ENCODE measurements around the gene NAA15. TPM values are rescaled to one million over a fixed set of nuclear protein-coding genes. Genes with fewer than 3 reads are reported as not detected.

Gene NAA15
- total and polyA plus RNA-seq, 2 of the 8 experiments (the other 6 are each of a cell fraction or from before 2014, with no cell fraction given), result 9.7 to 124 TPM

DNA sequence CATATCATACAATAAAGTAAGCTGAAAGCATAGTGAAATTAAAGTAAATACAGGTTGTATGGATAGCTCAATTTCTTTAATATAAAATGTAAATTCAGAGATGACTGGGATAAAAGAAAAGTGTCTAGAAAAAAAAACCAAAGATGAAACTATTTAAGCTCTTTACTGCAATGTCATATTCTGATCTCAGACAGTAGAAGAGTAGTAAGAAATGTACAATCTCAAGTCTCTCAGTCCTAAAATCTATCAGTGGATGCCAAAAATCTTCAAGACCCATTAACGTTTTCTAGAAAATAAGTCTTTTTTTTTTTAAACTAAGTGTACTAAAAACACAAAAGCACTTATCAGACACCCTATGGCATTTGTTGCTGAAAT lies 35.1 kb upstream of the NAA15 start:
- H3K9me3 ChIP-seq (ENCODE audit: insufficient read depth in 2 of 2, low read depth in 1 of 2, low read length in 1 of 2), result no peaks in the 10 kb centered on the region
- no peak overlapping the region for H2BK120ac ChIP-seq (replicated peaks; ENCODE audit: low read depth, low read length)
- whole genome bisulfite sequencing, 2 experiments (ENCODE audit: extremely low coverage in 1 of 2, insufficient coverage in 1 of 2, insufficient read length in 1 of 2, insufficient replicate concordance in 2 of 2, low coverage in 1 of 2, low lambda C conversion rate in 2 of 2, missing lambda C conversion rate in 1 of 2), result 73% methylated on average over 1 of the region's 1 CpG; no CpG with 5 or more reads in 1 of the 2 experiments
- H3K79me2 ChIP-seq (ENCODE audit: control insufficient read depth in 1 of 2, insufficient read depth in 2 of 2, low read length in 2 of 2), result no peaks in the 10 kb centered on the region
- no peaks in the 10 kb centered on the region for H3K27me3 ChIP-seq (replicated peaks in 1 of 4; ENCODE audit: control insufficient read depth in 3 of 4, extremely low read depth in 1 of 4, insufficient read depth in 3 of 4, low read length in 3 of 4)
- H2AK5ac ChIP-seq (ENCODE audit: low read depth, low read length), result no peak overlapping the region
- H3K4me3 ChIP-seq (ENCODE audit: extremely low read depth in 1 of 4, insufficient read depth in 2 of 4, low read depth in 3 of 4, low read length in 4 of 4), result no peak overlapping the region
- POLR2A ChIA-PET (ENCODE audit: partially characterized antibody), result no interaction called here
- H3K23me2 ChIP-seq (ENCODE audit: low read depth, low read length), result no peaks in the 10 kb centered on the region
- no peak overlapping the region for H2BK5ac ChIP-seq (ENCODE audit: low read depth, low read length)
- no peak overlapping the region for H3K27ac ChIP-seq (ENCODE audit: low read depth, low read length)
- no peak overlapping the region for H2BK15ac ChIP-seq (ENCODE audit: low read length)
- H4K5ac ChIP-seq (ENCODE audit: insufficient read length, low read depth, low read length), result no peak overlapping the region
- DNase-seq (ENCODE audit: low read depth in 1 of 2, low spot score in 2 of 2) (no peak), FAIRE-seq (no peak)
- no peak overlapping the region for H3K9ac ChIP-seq (replicated peaks in 1 of 4; ENCODE audit: extremely low read depth in 1 of 4, low read depth in 3 of 4, low read length in 3 of 4)
- no peaks in the 10 kb centered on the region for H4K20me1 ChIP-seq (replicated peaks in 1 of 2; ENCODE audit: control insufficient read depth in 1 of 2, insufficient read depth in 2 of 2, low read length in 2 of 2)
- no peaks in the 10 kb centered on the region for H3K36me3 ChIP-seq (ENCODE audit: control insufficient read depth in 2 of 4, insufficient read depth in 4 of 4, low read length in 3 of 4)
- no peak overlapping the region for H3K56ac ChIP-seq (replicated peaks; ENCODE audit: insufficient read length, low read depth, low read length)
- no peak overlapping the region for H3K18ac ChIP-seq (ENCODE audit: extremely low read depth, low read length)
- no peak overlapping the region; a peak in 1 of 4 replicates for H3K4me2 ChIP-seq (ENCODE audit: insufficient read depth in 1 of 2, low read depth in 2 of 2, low read length in 2 of 2)
- no peaks in the 10 kb centered on the region for H3K79me1 ChIP-seq (ENCODE audit: low read depth, low read length)
- no peak overlapping the region for H3K23ac ChIP-seq (ENCODE audit: insufficient read length)
- no peak overlapping the region for H2AFZ ChIP-seq (ENCODE audit: low read length)
- CTCF ChIA-PET (ENCODE audit: partially characterized antibody), result interaction anchor here (0.6 to 2.3 kb wide), 8 partner anchors 9 to 432 kb away, joined by 3 to 10 read pairs (median 3); partner anchors contain the start of gene MGARP
- H3K14ac ChIP-seq (ENCODE audit: insufficient read length), result no peak overlapping the region
- H3K4ac ChIP-seq (replicated peaks; ENCODE audit: insufficient read length, low read depth, low read length), result no peak overlapping the region
- no peak overlapping the region for H2BK12ac ChIP-seq (ENCODE audit: low read depth, low read length)
- H4K8ac ChIP-seq (ENCODE audit: extremely low read depth, insufficient read depth, low read length), result no peak overlapping the region
- H3K4me1 ChIP-seq (replicated peaks in 1 of 4; ENCODE audit: control insufficient read depth in 3 of 4, insufficient read depth in 4 of 4, low read length in 3 of 4), result peaks cover 0 to 8% (median 2%) of the 10 kb centered on the region in 4 experiments; a peak in 4 of 7 replicates
- no peak overlapping the region for H4K91ac ChIP-seq (replicated peaks; ENCODE audit: insufficient read length, low read length)
- no peak overlapping the region for H2BK20ac ChIP-seq (ENCODE audit: low read length)
- TF ChIP-seq TEAD4 (IDR thresholded peaks at IDR 0.05; ENCODE audit: low read depth, low read length) (no peak), GTF2F1 (IDR thresholded peaks at IDR 0.05; ENCODE audit: borderline replicate concordance, low read depth, low read length) (no peak), CBX5 (IDR thresholded peaks at IDR 0.05; ENCODE audit: low read depth, low read length) (no peak), YY1 (IDR thresholded peaks at IDR 0.05; ENCODE audit: low read depth, low read length) (no peak), SIX5 (IDR thresholded peaks at IDR 0.05; ENCODE audit: low read depth, low read length) (no peak), GABPA (IDR thresholded peaks at IDR 0.05; ENCODE audit: borderline replicate concordance, insufficient read depth, low read length) (no peak), SUZ12 (IDR thresholded peaks at IDR 0.05; ENCODE audit: low read length) (no peak), EGR1 (IDR thresholded peaks at IDR 0.05; ENCODE audit: borderline replicate concordance, low read depth, low read length) (no peak), SAP30 (IDR thresholded peaks at IDR 0.05; ENCODE audit: insufficient read depth, insufficient replicate concordance, low read length) (no peak), EZH2 (IDR thresholded peaks at IDR 0.05; ENCODE audit: low read depth, low read length, severe bottlenecking) (no peak), SP2 (IDR thresholded peaks at IDR 0.05; ENCODE audit: low read length) (no peak), ZNF274 (IDR thresholded peaks at IDR 0.05; ENCODE audit: borderline replicate concordance, extremely low read depth, low read length) (no peak), E2F6 (IDR thresholded peaks at IDR 0.05) (no peak), MAFK (IDR thresholded peaks at IDR 0.05; ENCODE audit: low read depth, low read length) (no peak), SRF (IDR thresholded peaks at IDR 0.05; ENCODE audit: low read depth, low read length) (no peak)

Data from H1 (cell line).